ENCODE results near the gene TBC1D1.

GRCh38 chr4:37845201-37845600, 45.7 kb upstream of the TBC1D1 start:
- TF ChIP-seq CTCF (IDR thresholded peaks at IDR 0.05; ENCODE audit: control extremely low read depth in 1 of 3, insufficient read depth in 1 of 3, low read depth in 1 of 3, low read length in 3 of 3) (no peak), RXRA (IDR thresholded peaks at IDR 0.05; ENCODE audit: insufficient read depth, low read depth, low read length) (no peak), POLR2A (IDR thresholded peaks at IDR 0.05; ENCODE audit: control extremely low read depth in 1 of 2, low read depth in 2 of 2, low read length in 2 of 2) (no peak), EP300 (IDR thresholded peaks at IDR 0.05; ENCODE audit: borderline replicate concordance in 1 of 2, low read depth in 2 of 2, low read length in 2 of 2) (no peak), RNF2 (IDR thresholded peaks at IDR 0.05; ENCODE audit: borderline replicate concordance, low read depth, low read length, missing control alignments, poor library complexity, severe bottlenecking) (no peak), POLR2AphosphoS5 (IDR thresholded peaks at IDR 0.05; ENCODE audit: low read depth, low read length) (no peak), SRF (IDR thresholded peaks at IDR 0.05; ENCODE audit: low read depth, low read length) (no peak), EGR1 (IDR thresholded peaks at IDR 0.05; ENCODE audit: borderline replicate concordance, low read depth, low read length) (no peak), CEBPB (IDR thresholded peaks at IDR 0.05; ENCODE audit: low read depth, low read length) (no peak), CHD2 (IDR thresholded peaks at IDR 0.05; ENCODE audit: low read length) (no peak), SUZ12 (IDR thresholded peaks at IDR 0.05; ENCODE audit: low read length) (no peak)
